GM21447 (cell line): ENCODE data around the gene CDR2L.
"Not testable (repeated sequence)": the region's sequence is repeated elsewhere in the genome, so short reads cannot be mapped to it uniquely, and the experiment has no call there.

Experiments used
- ATAC-seq: cut with Tn5 transposase; IDR thresholded peaks from one replicate; pipeline ENCODE4 v1.9.1; 2021; ENCODE audit not compliant: unreplicated experiment

CDR2L gene

DNA sequence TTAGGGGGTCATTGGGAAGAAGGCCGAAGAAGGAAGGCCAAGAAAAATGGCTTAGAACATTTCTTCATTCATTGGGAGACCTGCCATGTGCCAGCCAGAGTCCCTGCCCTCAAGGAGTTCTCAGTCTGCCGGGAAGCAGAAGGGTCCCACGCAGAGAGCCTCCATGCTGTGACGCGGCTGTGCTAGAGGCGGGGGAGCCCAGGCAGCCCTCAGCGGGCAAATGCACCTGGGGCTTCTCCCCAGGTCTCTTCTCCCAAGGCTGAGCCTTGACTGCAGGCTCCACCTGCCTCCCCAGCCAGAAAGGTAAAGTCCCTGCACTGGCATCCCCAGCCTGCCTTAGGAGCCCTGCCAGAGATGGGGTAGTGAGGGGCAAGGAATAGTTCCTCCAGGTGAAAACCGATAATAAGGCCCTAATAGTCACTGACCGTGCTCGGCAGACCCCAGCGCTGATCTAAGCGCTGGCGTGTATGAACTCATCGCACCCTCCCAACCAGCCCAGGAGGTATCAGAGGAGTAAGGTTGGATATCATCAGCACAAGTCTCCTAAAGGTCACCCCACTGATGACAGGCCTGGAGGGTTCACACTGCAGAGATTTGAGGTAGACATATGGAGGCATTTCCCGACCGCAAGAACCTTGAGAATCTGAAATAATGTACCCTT is 6.0 kb upstream of the CDR2L start:
- ATAC-seq = no peak

DNA sequence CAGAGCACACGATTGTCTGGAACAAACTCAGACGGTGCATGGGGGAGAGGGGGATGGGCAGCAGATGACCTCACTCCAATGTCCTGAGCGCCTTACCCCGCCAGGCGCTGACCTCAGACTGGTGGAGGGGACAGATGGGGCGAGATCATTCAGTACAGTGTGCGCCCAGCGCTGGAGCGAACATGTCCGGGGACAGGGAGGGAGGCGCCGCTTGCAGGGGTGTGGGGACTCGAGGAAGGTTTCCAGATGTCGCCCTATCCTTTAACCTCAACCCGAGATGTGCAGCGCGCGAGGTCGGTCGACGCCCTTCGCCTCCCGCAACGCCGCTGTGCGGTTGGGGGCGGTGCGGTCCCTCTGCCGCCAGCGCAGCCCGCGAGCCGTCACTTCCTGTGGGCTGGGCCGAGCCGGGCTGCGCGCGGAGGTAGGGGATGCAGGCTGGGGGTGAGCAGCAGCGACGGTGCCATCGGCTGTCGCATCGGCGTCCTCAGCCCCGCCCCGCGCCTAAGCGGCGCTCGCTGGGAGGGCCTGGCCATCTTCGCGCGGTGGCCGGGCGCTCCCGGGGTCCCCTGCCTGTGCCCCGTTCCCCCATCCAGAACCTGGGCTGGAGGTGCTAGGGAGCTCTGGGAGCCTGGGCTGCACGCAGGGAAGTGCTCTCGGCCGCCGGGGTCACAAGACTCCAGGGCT is 5.3 kb upstream of the CDR2L start:
- no peak for ATAC-seq

DNA sequence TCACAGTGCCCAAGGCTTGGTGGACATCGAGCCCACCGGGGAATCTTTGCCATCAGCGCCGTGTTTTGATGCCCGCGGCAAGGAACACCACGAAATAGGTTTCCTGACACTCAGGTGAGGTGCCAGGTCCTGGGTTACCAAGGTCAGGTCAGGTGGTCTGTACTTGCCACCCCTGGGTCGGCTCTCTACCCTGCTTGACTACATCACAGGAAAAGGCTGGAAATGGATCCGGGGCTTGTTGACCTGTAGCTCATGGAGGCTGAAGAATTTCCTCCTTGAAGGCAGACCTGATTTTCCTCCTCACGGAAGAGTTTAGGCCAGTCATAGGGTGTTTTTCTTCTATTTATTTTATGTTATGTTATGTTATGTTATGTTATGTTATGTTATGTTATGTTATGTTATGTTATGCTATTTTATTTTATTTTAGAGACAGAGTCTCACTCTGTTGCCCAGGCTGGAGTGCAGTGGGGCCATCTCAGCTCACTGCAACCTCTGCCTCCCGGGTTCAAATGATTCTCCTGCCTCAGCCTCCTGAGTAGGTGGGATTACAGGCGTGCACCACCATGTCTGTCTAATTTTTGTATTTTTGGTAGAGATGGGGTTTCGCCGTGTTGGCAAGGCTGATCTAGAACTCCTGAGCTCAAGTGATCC is 4.6 kb upstream of the CDR2L start:
- ATAC-seq = not testable (repeated sequence)

DNA sequence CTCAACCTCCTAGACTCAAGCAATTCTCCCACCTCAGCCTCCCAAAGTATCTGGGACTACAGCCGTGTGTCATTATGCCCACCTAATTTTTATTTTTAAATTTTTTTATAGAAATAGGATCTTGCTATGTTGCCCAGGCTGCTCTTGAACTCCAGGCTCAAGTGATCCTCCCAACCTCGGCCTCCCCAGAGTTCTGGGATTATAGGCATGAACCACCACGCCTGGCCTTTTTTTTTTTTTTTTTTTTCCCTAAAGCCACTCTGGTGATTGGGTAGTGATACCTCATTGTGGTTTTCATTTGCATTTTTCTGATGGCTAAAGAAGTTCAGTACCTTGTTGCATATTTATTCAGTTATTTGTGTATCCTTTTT is 1.2 kb upstream of the CDR2L start:
- ATAC-seq = no peak

DNA sequence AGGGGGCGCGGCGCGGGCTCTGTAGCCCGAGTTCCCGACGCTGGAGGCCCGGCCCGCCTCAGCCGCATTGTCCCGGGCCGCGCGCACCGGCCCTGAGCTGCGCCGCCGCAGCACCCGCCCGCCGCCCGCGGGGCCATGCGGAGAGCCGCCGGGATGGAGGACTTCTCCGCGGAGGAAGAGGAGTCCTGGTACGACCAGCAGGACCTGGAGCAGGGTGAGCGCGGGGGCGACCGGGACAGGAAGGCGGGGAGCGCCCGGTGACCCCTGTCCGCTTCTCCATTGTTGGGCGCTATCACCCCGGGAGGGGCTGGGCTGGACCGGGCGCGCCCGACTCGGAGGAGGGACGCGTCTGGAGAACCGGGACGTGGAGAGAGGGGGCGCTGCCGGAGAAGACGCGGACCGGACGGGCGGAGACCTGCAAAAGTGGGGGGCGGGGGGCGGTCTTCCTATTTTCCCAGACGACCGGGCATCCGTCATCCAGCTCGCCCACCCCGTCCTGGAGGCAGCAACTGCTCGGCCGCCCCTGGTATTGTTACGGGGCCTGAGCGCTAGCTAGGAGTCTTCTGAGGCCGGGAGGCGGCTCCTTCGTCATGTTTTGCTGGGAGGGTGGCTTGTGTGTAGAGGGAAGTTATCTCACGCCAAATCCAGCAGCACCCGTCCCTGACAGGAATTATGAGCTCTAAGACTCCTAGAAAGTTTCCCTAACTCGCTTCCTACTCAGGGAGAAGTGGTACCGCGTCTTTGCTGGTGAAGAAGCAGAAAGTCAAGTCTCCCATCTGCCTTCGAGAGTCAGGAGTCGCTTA is 678 bp downstream of the CDR2L start:
- peak; percentile 25 for ATAC-seq

DNA sequence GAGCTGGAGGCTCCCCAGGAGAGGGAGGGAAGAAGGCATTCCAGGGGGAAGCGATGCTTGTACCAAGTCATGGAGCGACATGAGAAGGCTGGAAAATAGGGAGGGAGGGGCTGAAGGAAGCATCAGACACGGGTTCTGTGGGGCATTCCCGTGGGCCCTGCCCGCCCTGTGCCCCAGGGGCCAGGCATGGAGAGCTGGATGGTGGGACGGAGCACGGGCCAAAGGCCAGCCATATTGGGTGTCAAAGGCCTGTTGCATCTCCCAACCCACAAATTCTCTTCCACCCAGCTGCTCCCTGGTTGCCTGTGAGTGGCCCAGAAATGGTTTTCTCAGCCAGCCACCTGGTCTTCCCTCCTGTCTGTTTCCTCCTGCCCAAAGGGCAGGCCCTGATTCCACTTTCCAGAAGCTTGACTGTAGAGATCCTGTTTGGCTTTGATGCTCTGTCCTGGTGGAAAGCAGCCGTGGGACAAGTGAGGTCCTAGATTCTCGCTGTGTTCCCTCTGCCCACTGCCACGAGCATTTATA is 3.2 kb downstream of the CDR2L start:
- ATAC-seq = no peak

DNA sequence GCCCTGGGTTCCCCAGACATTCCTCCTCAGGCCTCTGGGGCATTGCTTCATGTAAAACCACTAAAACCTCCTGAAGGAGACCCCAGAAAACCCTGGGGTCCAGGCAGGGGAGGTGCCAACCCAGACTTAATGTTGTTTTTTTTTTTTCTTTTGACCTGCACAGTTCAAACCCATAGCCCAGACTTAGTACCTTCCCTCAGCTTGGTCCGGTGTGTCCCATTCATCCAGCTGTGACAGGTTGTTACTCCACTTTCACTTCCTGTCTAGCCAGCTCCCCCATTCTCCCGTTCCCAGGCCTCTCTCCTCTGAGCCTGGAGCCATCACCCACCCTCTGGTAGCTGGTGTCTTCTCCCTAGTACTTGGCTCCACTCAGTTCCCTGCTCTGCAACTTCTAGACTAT is 4.8 kb downstream of the CDR2L start:
- ATAC-seq = no peak

DNA sequence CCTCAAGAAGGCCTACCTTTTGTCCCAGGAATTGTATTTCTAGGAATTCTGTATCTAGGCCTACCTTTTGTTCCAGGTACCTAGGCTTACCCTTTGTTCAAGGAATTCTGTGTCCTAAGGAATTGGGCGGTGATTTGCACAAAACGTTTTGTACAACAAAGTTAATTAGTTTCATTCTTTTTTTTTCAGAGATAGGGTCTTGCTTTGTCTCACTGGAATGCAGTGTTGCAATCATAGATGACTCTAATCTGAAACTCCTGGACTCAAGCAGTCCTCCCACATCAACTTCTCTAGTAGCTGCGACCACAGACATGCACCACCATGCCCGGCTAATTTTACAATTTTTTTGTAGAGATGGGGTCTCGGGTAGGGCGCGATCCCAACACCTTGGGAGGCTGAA is 7.0 kb downstream of the CDR2L start:
- ATAC-seq = no peak

DNA sequence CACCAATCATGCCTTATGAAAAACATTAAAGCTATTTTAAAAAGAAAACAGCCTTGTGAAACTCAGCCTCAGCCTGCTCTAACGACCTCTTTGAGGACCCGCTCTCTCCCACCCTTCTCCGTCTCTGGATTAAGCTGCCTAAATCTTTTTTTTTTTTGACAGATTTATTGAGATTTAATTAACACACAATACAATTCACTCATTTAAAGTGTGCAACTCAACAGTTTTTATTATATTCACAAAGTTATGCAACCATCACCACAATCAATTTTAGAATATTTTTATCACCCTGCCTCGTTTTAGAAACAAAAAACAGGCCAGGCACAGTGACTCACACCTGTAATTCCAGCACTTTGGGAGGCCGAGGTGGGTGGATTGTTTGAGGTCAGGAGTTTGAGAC is 8.4 kb downstream of the CDR2L start:
- ATAC-seq = no peak

DNA sequence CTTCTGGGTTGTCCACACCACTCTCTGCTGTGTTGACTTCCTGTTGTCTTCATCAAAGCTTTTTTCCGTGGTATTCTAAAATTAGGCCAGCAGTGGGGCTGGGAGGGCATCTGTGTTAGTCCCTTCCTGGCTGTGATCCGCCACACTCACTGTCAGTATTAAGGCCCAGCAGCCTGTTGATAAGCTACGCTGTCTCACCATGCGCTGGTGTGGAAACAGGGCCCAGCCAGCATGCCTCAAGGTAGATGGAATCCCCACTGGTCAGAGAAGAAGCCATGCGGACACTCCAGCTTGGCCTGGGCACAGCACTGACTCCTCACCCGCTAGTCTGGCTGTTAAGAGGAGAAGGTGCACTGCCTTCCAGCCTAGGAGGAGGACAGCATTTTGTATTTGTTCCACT is 11.4 kb downstream of the CDR2L start:
- ATAC-seq = no peak

DNA sequence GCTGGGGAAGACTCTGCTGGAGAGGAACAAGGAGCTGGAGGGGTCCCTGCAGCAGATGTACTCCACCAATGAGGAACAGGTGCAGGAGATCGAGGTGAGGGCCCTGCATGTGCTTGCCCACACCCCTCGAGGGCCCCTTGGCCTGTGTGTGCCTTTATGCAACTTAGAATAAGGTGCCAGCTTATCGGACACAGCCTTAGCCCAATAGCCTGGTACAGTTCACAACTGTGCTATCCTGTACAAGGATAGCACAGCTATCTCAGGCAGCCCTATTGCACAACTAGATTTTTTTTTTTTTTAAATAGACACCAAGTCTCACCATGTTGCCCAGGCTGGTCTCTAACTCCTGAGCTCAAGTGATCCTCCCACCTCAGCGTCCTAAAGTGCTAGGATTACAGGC is 12.1 kb downstream of the CDR2L start:
- ATAC-seq = no peak

DNA sequence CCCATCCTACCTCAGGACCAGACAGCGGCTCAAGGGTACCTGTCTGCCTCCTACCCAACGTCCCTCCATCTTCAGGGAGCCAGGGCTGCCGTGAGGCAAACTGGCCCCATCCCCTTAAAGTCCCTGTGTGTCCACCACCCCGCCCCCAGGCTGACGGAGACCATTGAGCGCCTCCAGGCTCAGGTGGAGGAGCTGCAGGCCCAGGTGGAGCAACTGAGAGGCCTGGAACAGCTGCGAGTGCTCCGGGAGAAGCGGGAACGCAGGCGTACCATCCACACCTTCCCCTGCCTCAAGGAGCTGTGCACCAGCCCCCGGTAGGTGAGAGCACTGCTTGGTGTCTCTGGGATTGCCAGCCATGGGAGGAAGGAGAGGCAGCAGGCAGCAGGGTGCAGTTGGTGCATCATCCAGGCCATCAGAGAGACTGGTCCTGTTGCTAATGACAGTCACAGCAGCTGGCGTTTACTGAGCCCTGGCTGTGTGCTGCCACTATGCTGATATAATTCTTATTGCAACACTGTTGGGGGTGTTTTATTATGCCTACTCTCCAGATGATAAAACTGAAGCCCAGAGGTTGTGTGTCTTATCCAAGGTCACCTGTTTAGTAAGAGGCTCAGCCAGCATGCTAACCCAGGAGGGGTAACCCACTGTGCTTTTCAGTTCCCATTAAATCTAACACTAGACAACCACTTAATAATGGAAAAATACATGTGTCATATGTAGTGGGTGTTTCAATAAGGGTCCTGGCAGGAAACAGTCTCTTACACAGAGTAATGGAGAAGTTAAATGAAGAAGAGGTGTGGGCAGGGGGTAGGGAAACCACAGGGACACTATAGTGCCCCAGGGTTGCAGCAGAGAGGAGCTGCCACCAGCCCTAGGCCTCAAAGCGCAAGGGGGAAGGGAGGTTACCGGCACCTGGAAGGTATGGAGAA is 14.7 kb downstream of the CDR2L start:
- no peak for ATAC-seq

DNA sequence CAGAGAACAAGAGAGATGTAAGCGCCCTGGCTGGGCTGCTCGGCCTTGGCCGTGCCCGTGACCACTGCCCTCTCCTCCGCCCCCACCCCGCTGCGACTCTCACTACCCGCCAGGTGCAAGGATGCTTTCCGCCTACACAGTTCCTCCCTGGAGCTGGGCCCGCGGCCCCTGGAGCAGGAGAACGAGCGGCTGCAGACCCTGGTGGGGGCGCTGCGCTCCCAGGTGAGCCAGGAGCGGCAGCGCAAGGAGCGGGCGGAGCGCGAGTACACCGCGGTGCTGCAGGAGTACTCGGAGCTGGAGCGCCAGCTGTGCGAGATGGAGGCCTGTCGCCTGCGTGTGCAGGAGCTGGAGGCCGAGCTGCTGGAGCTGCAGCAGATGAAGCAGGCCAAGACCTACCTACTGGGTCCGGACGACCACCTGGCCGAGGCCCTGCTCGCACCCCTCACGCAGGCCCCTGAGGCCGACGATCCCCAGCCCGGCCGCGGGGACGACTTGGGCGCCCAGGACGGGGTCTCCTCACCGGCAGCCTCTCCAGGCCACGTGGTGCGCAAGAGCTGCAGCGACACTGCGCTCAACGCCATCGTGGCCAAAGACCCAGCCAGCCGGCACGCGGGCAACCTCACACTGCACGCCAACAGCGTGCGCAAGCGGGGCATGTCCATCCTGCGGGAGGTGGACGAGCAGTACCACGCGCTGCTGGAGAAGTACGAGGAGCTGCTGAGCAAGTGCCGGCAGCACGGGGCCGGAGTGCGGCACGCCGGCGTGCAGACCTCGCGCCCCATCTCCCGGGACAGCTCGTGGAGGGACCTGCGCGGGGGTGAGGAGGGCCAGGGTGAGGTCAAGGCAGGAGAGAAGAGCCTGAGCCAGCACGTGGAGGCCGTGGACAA is 15.9 kb downstream of the CDR2L start:
- ATAC-seq = no peak

DNA sequence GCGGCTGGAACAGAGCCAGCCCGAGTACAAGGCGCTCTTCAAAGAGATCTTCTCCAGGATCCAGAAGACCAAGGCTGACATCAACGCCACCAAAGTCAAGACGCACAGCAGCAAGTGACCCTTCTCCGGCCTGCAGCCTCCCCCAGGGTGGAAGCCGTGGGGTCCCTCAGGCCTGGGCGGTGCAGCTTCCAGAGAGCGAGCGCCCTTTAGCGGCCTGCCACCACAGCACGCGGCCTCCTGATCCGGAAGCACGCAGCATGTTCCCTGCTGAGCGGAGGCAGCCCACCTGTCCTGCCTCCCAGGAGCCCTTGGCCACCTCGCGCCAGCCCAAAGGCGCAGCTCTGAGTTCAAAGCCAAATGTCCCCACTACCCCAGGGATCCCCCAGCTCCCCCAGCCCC is 16.5 kb downstream of the CDR2L start:
- ATAC-seq = no peak

DNA sequence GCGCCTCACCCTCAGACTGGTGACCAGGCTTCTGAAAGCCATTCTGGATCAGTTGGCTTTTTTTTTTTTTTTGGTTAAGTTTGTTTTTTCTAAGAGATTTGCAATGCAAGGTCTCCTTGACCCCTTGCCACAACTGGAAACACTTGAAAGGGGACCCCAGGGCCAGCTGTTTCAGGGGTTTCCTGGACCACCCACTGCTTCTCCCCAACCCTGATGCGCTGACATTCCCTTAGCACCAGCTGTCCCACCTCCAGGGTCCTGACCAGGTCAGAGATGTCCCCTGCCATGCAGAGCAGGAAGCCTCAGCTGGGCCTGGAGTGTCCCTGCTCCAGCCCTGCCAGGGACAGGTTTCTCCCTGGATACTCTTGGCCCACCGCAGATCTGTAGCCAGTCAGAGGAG is 16.9 kb downstream of the CDR2L start:
- no peak for ATAC-seq

DNA sequence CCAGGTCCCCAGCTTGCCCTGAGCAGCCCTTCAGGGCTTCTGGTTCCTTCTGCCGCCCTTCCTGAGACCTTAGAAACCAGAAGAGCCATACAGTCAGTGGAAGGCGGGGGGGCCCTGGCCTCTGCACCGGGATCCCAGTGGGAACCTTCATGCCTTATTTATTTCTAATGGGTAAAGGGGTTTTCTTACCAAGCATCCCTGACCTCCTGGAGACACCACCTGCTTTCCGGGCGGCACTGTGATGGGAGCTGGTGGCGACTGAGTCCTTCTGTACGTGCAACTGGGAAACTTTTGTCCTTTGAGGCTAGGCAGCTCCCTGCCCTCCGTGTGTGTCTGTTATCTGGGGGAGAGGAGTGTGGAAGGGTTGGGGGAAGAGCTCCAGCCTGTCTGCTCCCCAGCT is 17.9 kb downstream of the CDR2L start:
- no peak for ATAC-seq

DNA sequence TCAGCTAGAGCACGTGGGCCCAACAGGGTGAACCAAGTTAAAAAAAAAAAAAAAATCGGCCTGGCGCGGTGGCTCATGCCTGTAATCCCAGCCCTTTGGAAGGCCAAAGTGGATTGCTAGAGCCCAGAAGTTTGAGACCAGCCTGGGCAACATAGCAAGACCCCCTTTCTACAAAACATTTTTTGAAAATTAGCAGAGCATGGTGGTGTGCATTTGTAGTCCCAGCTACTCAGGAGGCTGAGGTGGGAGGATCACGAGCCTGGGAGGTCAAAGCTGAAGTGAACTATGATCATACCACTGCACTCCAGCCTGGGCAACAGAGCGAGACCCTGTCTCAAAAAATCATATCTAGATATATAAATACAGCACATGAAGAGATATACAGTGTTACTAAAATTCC is 18.7 kb downstream of the CDR2L start:
- ATAC-seq = not testable (repeated sequence)

DNA sequence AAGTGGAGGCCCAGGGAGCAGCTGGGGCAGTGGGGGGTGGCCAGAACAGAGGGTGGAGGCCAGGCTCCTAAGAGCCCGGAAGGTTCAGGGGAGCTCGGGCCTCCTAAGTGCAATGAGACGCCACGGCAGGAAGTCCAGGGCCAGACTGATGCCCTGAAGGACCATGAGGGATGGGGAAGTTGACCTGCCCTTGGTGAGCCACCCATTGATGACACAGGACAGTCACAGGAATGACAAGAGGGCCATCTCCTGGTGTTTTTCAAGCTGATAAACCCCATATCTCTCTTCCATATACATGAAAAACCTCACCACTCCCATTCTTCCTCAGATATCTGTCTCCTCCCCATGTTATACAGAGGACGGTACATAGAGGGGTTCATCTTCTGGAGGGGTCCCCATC is 19.2 kb downstream of the CDR2L start:
- ATAC-seq = no peak

DNA sequence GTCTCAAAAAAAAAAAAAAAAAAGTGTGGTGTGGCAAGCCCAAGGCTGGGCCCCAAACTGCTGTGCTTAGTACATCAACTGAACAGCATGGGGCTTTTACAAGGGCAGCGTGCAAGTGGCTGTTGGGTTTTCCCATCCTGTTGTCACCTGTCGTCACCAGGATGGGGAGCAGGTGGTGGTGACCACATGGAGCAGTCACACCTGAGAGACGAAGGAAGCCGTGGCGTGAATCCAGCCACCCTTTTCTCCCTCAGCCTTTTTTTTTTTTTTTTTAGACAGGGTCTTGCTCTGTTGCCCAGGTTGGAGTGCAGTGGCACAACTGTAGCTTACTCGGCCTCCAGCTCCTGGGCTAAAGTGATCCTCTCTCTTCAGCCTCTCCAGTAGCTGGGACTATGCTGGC is 20.9 kb downstream of the CDR2L start:
- no peak for ATAC-seq
